ENCODE data around the gene PLIN3.
A peak's percentile ranks its signal among the peaks of the same experiment; 100 is the strongest.
"Not testable (repeated sequence)": the region's sequence is repeated elsewhere in the genome, so short reads cannot be mapped to it uniquely, and the experiment has no call there.

Gene PLIN3

GRCh38 chr19:4889034-4889815 lies 21.8 kb upstream of the PLIN3 start:
- H3K4me1 ChIP-seq (ENCODE audit: control insufficient read depth, insufficient read depth, low read length): no peaks in the 10 kb centered on the region
- no peaks in the 10 kb centered on the region for H3K9me3 ChIP-seq (ENCODE audit: control insufficient read depth in 2 of 2, low read length in 2 of 2)
- no peaks in the 10 kb centered on the region for H3K36me3 ChIP-seq (ENCODE audit: control insufficient read depth in 2 of 2, insufficient read depth in 2 of 2, low read length in 2 of 2)
- no peak overlapping the region for H3K27ac ChIP-seq (ENCODE audit: low read length)
- no peak overlapping the region for H3K9ac ChIP-seq (ENCODE audit: low read length in 2 of 2)
- peaks cover 4 to 6% of the 10 kb centered on the region in 2 donors for H3K27me3 ChIP-seq (ENCODE audit: control insufficient read depth in 1 of 2, insufficient read depth in 2 of 2, low read length in 2 of 2)
- no peak overlapping the region for H3K4me3 ChIP-seq (ENCODE audit: low read length in 2 of 2)

- not testable (repeated sequence) for H3K4me3 ChIP-seq (ENCODE audit: low read length in 2 of 2); H3K9ac ChIP-seq (ENCODE audit: low read length in 2 of 2); H3K4me1 ChIP-seq (ENCODE audit: control insufficient read depth, insufficient read depth, low read length); H3K27ac ChIP-seq (ENCODE audit: low read length); H3K9me3 ChIP-seq (ENCODE audit: control insufficient read depth in 2 of 2, low read length in 2 of 2); H3K27me3 ChIP-seq (ENCODE audit: control insufficient read depth in 1 of 2, insufficient read depth in 2 of 2, low read length in 2 of 2); H3K36me3 ChIP-seq (ENCODE audit: control insufficient read depth in 2 of 2, insufficient read depth in 2 of 2, low read length in 2 of 2)
These were observed 20.3 kb upstream of the PLIN3 start for GRCh38 chr19:4887803-4888202.

DNA sequence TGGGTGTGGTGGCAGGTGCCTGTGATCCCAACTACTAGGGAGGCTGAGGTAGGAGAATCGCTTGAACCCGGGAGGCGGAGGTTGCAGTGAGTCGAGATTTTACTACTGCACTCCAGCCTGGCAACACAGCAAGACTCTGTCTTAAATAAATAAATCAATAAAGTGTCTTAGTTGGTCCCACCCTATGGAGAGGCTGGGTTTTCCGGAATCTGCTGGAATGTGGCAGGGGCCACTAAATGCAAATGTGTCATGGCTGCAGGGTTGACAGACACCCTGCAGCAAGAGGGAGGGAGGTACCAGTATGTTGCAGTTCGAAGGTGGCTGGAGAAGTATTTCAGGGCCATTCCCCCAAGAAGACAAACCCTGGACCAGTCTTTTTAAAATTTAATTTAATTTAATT lies 17.5 kb upstream of the PLIN3 start:
- not testable (repeated sequence) for H3K27me3 ChIP-seq (ENCODE audit: control insufficient read depth in 1 of 2, insufficient read depth in 2 of 2, low read length in 2 of 2); H3K4me3 ChIP-seq (ENCODE audit: low read length in 2 of 2); H3K9ac ChIP-seq (ENCODE audit: low read length in 2 of 2); H3K9me3 ChIP-seq (ENCODE audit: control insufficient read depth in 2 of 2, low read length in 2 of 2); H3K4me1 ChIP-seq (ENCODE audit: control insufficient read depth, insufficient read depth, low read length); H3K27ac ChIP-seq (ENCODE audit: low read length); H3K36me3 ChIP-seq (ENCODE audit: control insufficient read depth in 2 of 2, insufficient read depth in 2 of 2, low read length in 2 of 2)

DNA sequence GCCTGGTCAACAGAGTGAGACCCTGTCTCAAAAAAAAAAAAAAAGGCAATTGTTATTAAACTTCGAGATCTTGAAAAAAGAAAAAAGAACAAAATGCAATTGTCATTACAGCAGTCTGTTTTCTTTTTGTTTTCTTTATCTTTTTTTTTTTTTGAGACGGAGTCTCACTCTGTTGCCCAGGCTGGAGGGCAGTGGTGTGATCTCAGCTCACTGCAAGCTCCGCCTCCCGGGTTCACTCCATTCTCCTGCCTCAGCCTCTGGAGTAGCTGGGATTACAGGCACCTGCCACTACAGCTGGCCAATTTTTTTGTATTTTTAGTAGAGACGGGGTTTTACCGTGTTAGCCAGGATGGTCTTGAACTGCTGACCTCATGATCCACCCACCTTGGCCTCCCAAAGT lies 15.4 kb upstream of the PLIN3 start:
- not testable (repeated sequence) for H3K36me3 ChIP-seq (ENCODE audit: control insufficient read depth in 2 of 2, insufficient read depth in 2 of 2, low read length in 2 of 2); H3K27ac ChIP-seq (ENCODE audit: low read length); H3K9me3 ChIP-seq (ENCODE audit: control insufficient read depth in 2 of 2, low read length in 2 of 2); H3K4me1 ChIP-seq (ENCODE audit: control insufficient read depth, insufficient read depth, low read length); H3K9ac ChIP-seq (ENCODE audit: low read length in 2 of 2); H3K4me3 ChIP-seq (ENCODE audit: low read length in 2 of 2); H3K27me3 ChIP-seq (ENCODE audit: control insufficient read depth in 1 of 2, insufficient read depth in 2 of 2, low read length in 2 of 2)

DNA sequence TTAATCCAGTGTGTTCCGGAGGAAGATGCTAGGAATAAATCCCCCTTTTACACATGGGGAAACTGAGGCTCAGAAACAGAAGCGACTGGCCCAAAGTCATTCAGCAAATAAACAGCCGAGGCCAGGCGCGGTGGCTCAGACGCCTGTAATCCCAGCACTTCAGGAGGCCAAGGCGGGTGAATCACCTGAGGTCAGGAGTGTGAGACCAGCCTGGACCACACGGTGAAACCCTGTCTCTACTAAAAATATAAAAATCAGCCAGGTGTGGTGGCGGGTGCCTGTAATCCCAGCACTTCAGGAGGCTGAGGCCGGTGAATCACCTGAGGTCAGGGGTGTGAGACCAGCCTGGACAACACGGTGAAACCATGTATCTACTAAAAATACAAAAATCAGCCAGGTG lies 11.6 kb upstream of the PLIN3 start:
- H3K27me3 ChIP-seq (ENCODE audit: control insufficient read depth in 1 of 2, insufficient read depth in 2 of 2, low read length in 2 of 2): no peaks in the 10 kb centered on the region
- H3K9ac ChIP-seq (ENCODE audit: low read length in 2 of 2): no peak overlapping the region
- no peak overlapping the region for H3K4me3 ChIP-seq (ENCODE audit: low read length in 2 of 2)

DNA sequence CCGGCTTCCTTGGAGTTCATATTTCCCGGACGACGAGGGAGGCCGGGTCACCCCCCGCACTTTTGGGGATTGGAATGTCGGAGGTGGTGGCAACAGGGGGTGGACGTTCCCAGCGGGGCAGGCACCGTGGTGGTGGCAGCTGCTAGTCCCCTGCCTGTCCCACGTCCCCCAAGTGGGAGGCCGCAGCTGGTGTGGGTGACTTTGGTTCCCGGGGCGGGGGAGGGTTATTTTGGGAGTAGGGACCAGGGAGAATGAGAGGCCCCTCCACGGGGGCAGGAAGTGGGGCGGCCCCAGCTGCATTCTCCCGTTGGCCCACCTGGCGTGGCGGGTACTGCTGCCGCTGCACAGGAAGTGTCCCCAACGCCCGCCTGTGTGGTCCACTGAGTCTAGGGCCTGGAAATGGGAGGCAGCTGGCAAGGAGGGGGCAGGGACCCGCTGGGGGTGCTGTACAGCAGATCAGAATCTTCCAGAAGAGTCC lies 11.1 kb upstream of the PLIN3 start:
- H3K27ac ChIP-seq (ENCODE audit: low read length): peak overlapping the region; percentile 66
- peak overlapping the region in 1 of 2 donors; percentile 19 for H3K4me3 ChIP-seq (ENCODE audit: low read length in 2 of 2)
- H3K9ac ChIP-seq (ENCODE audit: low read length in 2 of 2): peak overlapping the region in 1 of 2 donors; percentile 9

More for the DNA sequence above, 11.6 kb upstream of the PLIN3 start:
- no peaks in the 10 kb centered on the region for H3K36me3 ChIP-seq (ENCODE audit: control insufficient read depth in 2 of 2, insufficient read depth in 2 of 2, low read length in 2 of 2)
- no peaks in the 10 kb centered on the region for H3K9me3 ChIP-seq (ENCODE audit: control insufficient read depth in 2 of 2, low read length in 2 of 2)
- H3K27ac ChIP-seq (ENCODE audit: low read length): no peak overlapping the region
- peaks cover 11% of the 10 kb centered on the region for H3K4me1 ChIP-seq (ENCODE audit: control insufficient read depth, insufficient read depth, low read length)

DNA sequence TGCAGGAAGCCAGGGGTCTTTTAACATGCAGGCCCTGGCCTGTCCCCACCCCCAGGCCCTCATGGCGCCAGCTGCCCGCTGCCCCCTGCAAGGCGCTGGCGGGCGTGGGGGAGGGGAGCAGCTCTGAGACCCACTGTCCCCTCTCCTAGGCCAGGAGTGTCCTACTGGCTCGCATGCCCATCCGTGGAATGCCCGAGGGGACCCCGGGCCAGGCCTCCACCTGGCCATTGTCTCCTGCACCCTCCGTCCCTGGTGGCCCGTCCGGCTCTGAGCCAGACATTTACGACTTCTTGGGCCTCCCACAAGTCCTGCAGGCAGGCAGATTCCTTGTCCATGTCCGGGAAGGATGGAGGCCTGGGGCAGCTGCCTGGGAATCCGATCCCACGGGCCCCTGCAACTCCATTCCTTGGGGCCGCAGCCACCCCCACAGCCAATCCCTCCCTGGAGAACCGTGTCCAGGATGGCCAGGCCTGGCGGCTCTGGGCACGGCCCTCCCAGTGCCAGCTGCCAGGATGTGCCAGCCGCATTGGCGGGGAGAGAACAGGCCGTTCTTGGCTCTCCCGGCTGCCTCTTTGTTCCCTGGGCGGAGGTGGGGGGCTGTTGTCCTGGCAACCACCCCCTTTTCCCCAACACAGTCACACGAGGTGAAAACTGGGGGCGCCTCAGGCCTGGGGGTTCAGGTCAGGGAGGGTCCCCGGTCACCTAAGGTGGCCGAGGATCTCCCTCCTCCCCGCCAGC lies 10.5 kb upstream of the PLIN3 start:
- H3K4me3 ChIP-seq (ENCODE audit: low read length in 2 of 2): peak overlapping the region; percentile 19 to 35
- no peaks in the 10 kb centered on the region for H3K36me3 ChIP-seq (ENCODE audit: control insufficient read depth in 2 of 2, insufficient read depth in 2 of 2, low read length in 2 of 2)
- H3K4me1 ChIP-seq (ENCODE audit: control insufficient read depth, insufficient read depth, low read length): peaks cover 11% of the 10 kb centered on the region
- peak overlapping the region in 1 of 2 donors; percentile 9 for H3K9ac ChIP-seq (ENCODE audit: low read length in 2 of 2)
- no peaks in the 10 kb centered on the region for H3K27me3 ChIP-seq (ENCODE audit: control insufficient read depth in 1 of 2, insufficient read depth in 2 of 2, low read length in 2 of 2)
- H3K9me3 ChIP-seq (ENCODE audit: control insufficient read depth in 2 of 2, low read length in 2 of 2): no peaks in the 10 kb centered on the region
- peak overlapping the region; percentile 66 for H3K27ac ChIP-seq (ENCODE audit: low read length)

More for the DNA sequence above, 11.1 kb upstream of the PLIN3 start:
- H3K9me3 ChIP-seq (ENCODE audit: control insufficient read depth in 2 of 2, low read length in 2 of 2): no peaks in the 10 kb centered on the region
- peaks cover 11% of the 10 kb centered on the region for H3K4me1 ChIP-seq (ENCODE audit: control insufficient read depth, insufficient read depth, low read length)
- no peaks in the 10 kb centered on the region for H3K36me3 ChIP-seq (ENCODE audit: control insufficient read depth in 2 of 2, insufficient read depth in 2 of 2, low read length in 2 of 2)
- no peaks in the 10 kb centered on the region for H3K27me3 ChIP-seq (ENCODE audit: control insufficient read depth in 1 of 2, insufficient read depth in 2 of 2, low read length in 2 of 2)

DNA sequence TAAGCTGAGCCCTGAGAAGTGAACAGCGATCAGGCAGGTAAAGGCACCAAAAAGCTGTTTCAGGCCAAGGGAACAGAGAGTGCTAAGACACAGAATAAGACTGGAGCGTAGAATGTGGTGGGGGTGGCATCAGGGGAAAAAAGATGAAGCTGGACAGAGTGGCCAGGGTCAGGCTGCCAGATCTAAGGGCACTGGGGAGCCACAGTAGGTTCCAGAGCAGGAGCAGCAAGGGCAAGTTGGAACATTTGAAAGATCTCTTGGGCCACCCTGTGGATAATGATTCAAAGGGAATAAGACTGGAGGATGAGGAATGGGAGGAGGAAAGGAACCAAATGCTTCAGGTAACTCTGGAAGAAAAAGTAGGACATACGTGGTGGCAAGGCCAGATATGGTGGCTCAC lies 6.5 kb upstream of the PLIN3 start:
- Histone ChIP-seq H3K27me3 (ENCODE audit: control insufficient read depth in 1 of 2, insufficient read depth in 2 of 2, low read length in 2 of 2) (peaks cover 0 to 3% of the 10 kb centered on the region in 2 donors), H3K4me3 (ENCODE audit: low read length in 2 of 2) (no peak overlapping the region), H3K4me1 (ENCODE audit: control insufficient read depth, insufficient read depth, low read length) (peaks cover 11% of the 10 kb centered on the region), H3K36me3 (ENCODE audit: control insufficient read depth in 2 of 2, insufficient read depth in 2 of 2, low read length in 2 of 2) (no peaks in the 10 kb centered on the region), H3K27ac (ENCODE audit: low read length) (no peak overlapping the region), H3K9ac (ENCODE audit: low read length in 2 of 2) (no peak overlapping the region), H3K9me3 (ENCODE audit: control insufficient read depth in 2 of 2, low read length in 2 of 2) (no peaks in the 10 kb centered on the region)

GRCh38 chr19:4871711-4872110 lies 4.2 kb upstream of the PLIN3 start:
- no peaks in the 10 kb centered on the region for H3K9me3 ChIP-seq (ENCODE audit: control insufficient read depth in 2 of 2, low read length in 2 of 2)
- H3K36me3 ChIP-seq (ENCODE audit: control insufficient read depth in 2 of 2, insufficient read depth in 2 of 2, low read length in 2 of 2): no peaks in the 10 kb centered on the region
- no peak overlapping the region for H3K27ac ChIP-seq (ENCODE audit: low read length)
- H3K9ac ChIP-seq (ENCODE audit: low read length in 2 of 2): no peak overlapping the region
- H3K4me1 ChIP-seq (ENCODE audit: control insufficient read depth, insufficient read depth, low read length): peaks cover 9% of the 10 kb centered on the region
- no peak overlapping the region for H3K4me3 ChIP-seq (ENCODE audit: low read length in 2 of 2)
- peaks cover 0 to 3% of the 10 kb centered on the region in 2 donors for H3K27me3 ChIP-seq (ENCODE audit: control insufficient read depth in 1 of 2, insufficient read depth in 2 of 2, low read length in 2 of 2)

GRCh38 chr19:4870025-4870700 lies 2.7 kb upstream of the PLIN3 start:
- Histone ChIP-seq H3K9me3 (ENCODE audit: control insufficient read depth in 2 of 2, low read length in 2 of 2) (no peaks in the 10 kb centered on the region), H3K4me1 (ENCODE audit: control insufficient read depth, insufficient read depth, low read length) (peaks cover 13% of the 10 kb centered on the region), H3K4me3 (ENCODE audit: low read length in 2 of 2) (no peak overlapping the region), H3K27me3 (ENCODE audit: control insufficient read depth in 1 of 2, insufficient read depth in 2 of 2, low read length in 2 of 2) (peaks cover 0 to 3% of the 10 kb centered on the region in 2 donors), H3K36me3 (ENCODE audit: control insufficient read depth in 2 of 2, insufficient read depth in 2 of 2, low read length in 2 of 2) (no peaks in the 10 kb centered on the region), H3K9ac (ENCODE audit: low read length in 2 of 2) (no peak overlapping the region), H3K27ac (ENCODE audit: low read length) (no peak overlapping the region)
